Heart right ventricle (tissue), 16 donors: ENCODE results near the gene GIN1. TPM values are rescaled to one million over a fixed set of nuclear protein-coding genes. Genes with fewer than 3 reads are reported as not detected.

ENCODE experiments used
- ATAC-seq, 8 donors: fragments of 200-7000 bp; cut with Tn5 transposase; one replicate each; pipeline ENCODE4 v1.9.1; 2020; ENCODE audit warnings: mild to moderate bottlenecking in 8 of 8, moderate library complexity in 8 of 8, moderate number of reproducible peaks in 1 of 8
- DNase-seq, 2 donors: peaks; one replicate each; pipeline ENCODE4 v3.0.0-alpha.2; 2020
- H3K27ac ChIP-seq, 10 donors: fragments of 200-600 bp; sonication (generic) in 2 of 10; one replicate each; pipeline versions ENCODE4 v1.5.0 to v1.8.0; 2020 to 2022; ENCODE audit warnings: mild to moderate bottlenecking in 3 of 10
- H3K27me3 ChIP-seq, 7 donors: fragments of 200-600 bp; one replicate each; pipeline ENCODE4 v1.8.0; 2021 to 2022; ENCODE audit warnings: mild to moderate bottlenecking in 2 of 7
- H3K36me3 ChIP-seq, 9 donors: fragments of 200-600 bp; sonication (generic) in 1 of 9; one replicate each; pipeline versions ENCODE4 v1.5.0 to v1.8.0; 2020 to 2022; ENCODE audit warnings: mild to moderate bottlenecking in 2 of 9
- H3K4me1 ChIP-seq, 9 donors: fragments of 200-600 bp; sonication (generic) in 1 of 9; one replicate each; pipeline versions ENCODE4 v1.5.0 to v1.8.0; 2020 to 2022; ENCODE audit warnings: mild to moderate bottlenecking in 4 of 9
- H3K4me3 ChIP-seq, 10 donors: fragments of 200-600 bp; sonication (generic) in 2 of 10; one replicate each; pipeline versions ENCODE4 v1.5.0 to v1.8.0; 2020 to 2022; ENCODE audit warnings: mild to moderate bottlenecking in 7 of 10, moderate library complexity in 2 of 10
- H3K9me3 ChIP-seq, 11 donors: fragments of 200-600 bp in 10 of 11; sonication (generic) in 2 of 11; one replicate each; pipeline versions ENCODE4 v1.5.0 to v1.8.0; 2013 to 2022; ENCODE audit warnings: mild to moderate bottlenecking in 2 of 11, control low read depth in 1 of 11, moderate library complexity in 1 of 11
- CTCF ChIP-seq, 9 donors: fragments of 200-600 bp; sonication (generic) in 2 of 9; IDR thresholded peaks; one replicate each; pipeline versions ENCODE4 v1.5.0 to v1.8.0; 2021 to 2022; ENCODE audit warnings: antibody characterized with exemption in 9 of 9, mild to moderate bottlenecking in 5 of 9, moderate library complexity in 1 of 9
- WGBS, 2 donors: extraction: QIAGEN DNeasy Blood & Tissue Kit; methylation state at CpG; one replicate each; pipeline ENCODE4 v1.1.7; 2013; ENCODE audit warnings: inconsistent platforms in 1 of 2; 5-methylcytosine and 5-hydroxymethylcytosine counted together
- intact Hi-C, 10 donors: fragments of 100-400 bp; cut with DNase I; formaldehyde crosslinking; loops; one replicate each; pipeline versions ENCODE4 v1.11.1 to v1.14.2; 2022
- polyA plus RNA-seq, 2 donors: library from polyadenylated mRNA; stranded (reverse); fragments of 200-250 nt; gene quantifications; one replicate each; pipeline ENCODE4 v1.2.3, GENCODE V29; 2013
- total RNA-seq, 10 donors: library from RNA; stranded (reverse); fragmentation: NEBNext Ultra II Directional in 3 of 10; extraction: Animal tissue kit (Norgen Biotek cat#: 25700) in 3 of 10; gene quantifications; one replicate each; pipeline versions ENCODE4 v1.2.1 to v1.2.4, GENCODE V29; 2021 to 2023
- donor health status: Arrhythmogenic right ventricular cardiomyopathy.
- donor health status: ischemic (EF 13 %, LVEDD 7.1; RV severe dilation, severe dysfunction).
- donor health status: healthy with polysubstance abuse.
- donor health status: DM: no; HTN: yes; CAD: no.
- donor health status: DM: no; HTN: no; CAD: no.
- donor health status: ischemic (EF 25% LVEDD 6.9; RV normal size, moderate dysfunction).
- donor health status: ischemic (EF 25% LVEDD 5.7; RV mildly dilated, moderate dysfunction).
- donor health status: healthy.
- donor health status: DM: yes; HTN: yes; CAD: no.
- donor health status: Ischemic cardiomyopathy.
- donor health status: ischemic (EF 35%, LVEDD 5.7; RV mildly dilated, moderate dysfunction).
- donor health status: nonischemic (EF 11% LVEDD 7.7; RV severe dilation, severe dysfunction).
- donor health status: DM: yes; HTN: yes; CAD: no.
- donor health status: PGD.
- donor health status: ischemic (EF 29% LVEDD 5.4; RV normal size, mild dysfunction).
- donor health status: nonischemic (EF 23%, LVEDD 6.1; RV moderate dilation, normal function).

The GIN1 gene
- total and polyA plus RNA-seq, 12 donors, result 5.6 to 19.7 (median 13.4) TPM

DNA sequence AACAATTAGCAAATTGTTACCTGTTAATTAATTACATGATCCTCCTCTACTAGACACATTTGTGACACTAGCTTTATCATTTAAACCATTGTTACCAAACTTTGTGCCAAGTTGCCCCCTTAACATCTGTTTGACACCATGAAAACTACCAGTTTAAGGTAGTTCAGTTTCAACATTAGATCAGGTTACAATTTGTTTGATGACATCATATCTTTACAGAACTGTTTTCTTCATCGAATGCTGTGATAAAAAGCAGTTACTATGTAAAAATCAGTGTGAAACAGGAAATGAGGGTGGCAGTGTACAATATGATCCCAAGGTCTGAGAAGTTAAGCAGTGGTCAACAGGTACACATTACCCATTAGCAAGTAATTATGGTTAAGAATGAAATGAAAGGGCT is 17.7 kb downstream of the GIN1 start:
- no peaks in the 10 kb centered on the region for H3K27me3 ChIP-seq
- intact Hi-C loops, result no loop called here
- no peak overlapping the region for H3K4me3 ChIP-seq
- no peaks in the 10 kb centered on the region for H3K4me1 ChIP-seq
- no peak for TF ChIP-seq CTCF (IDR thresholded peaks at IDR 0.05)
- H3K27ac ChIP-seq, result no peak overlapping the region
- no peaks in the 10 kb centered on the region for H3K9me3 ChIP-seq
- ATAC-seq (no peak), DNase-seq (no peak)
- 87 to 90% methylated on average over 1 of the region's 1 CpG for WGBS, 2 donors
- peaks cover 0 to 80% (median 16%) of the 10 kb centered on the region in 9 donors for H3K36me3 ChIP-seq

DNA sequence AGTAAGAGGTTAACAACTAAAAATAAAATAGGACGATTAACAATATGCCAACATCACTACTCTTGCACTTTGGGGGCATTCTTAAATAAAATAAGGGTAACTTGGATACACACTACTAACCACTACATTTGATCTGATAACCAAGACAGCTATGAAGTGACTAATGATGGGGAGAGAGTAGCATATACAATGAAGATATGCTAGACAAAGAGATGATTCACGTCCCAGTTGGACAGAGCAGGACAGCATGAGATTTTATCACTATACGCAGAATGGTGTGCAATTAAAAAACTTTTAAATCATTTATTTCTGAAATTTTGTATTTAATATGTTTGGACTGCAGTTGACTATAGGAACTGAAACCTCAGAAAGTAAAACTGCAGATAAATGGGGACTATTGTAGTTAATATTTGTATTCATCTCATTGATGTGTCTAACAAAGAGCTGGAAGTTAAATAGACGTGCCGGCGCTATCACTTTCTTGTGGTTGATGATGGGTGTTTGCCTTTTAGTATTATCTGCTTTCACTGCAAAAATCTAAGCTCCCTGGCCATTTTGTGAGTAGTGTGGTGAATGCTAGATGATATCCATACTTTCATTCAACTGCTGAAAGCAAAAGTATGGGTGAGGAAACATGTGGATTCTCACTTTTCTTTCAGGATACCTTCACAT is 18.7 kb downstream of the GIN1 start:
- DNase-seq (no peak), ATAC-seq (no peak)
- intact Hi-C loops, result no loop called here
- no peak for TF ChIP-seq CTCF (IDR thresholded peaks at IDR 0.05)
- H3K9me3 ChIP-seq, result no peaks in the 10 kb centered on the region
- no peaks in the 10 kb centered on the region for H3K4me1 ChIP-seq
- H3K4me3 ChIP-seq, result no peak overlapping the region
- H3K27me3 ChIP-seq, result no peaks in the 10 kb centered on the region
- H3K27ac ChIP-seq, result no peak overlapping the region
- peaks cover 0 to 81% (median 16%) of the 10 kb centered on the region in 9 donors for H3K36me3 ChIP-seq
- 87% methylated on average over 6 of the region's 6 CpGs for WGBS, 2 donors

GRCh38 chr5:103098993-103099392 is 20.9 kb downstream of the GIN1 start:
- Histone ChIP-seq H3K4me1 (peaks cover 0 to 12% (median 2%) of the 10 kb centered on the region in 9 donors), H3K27me3 (no peaks in the 10 kb centered on the region), H3K27ac (no peak overlapping the region), H3K9me3 (no peaks in the 10 kb centered on the region), H3K36me3 (peaks cover 0 to 84% (median 16%) of the 10 kb centered on the region in 9 donors), H3K4me3 (no peak overlapping the region)
- 74 to 77% methylated on average over 2 of the region's 2 CpGs for WGBS, 2 donors
- no peak for ATAC-seq
- intact Hi-C loops, result no loop called here
- TF ChIP-seq CTCF (IDR thresholded peaks at IDR 0.05), result no peak
- no peak for DNase-seq

GRCh38 chr5:103094737-103095136 is 25.2 kb downstream of the GIN1 start:
- Histone ChIP-seq H3K36me3 (peaks cover 0 to 81% (median 20%) of the 10 kb centered on the region in 9 donors), H3K4me3 (no peak overlapping the region), H3K4me1 (peaks cover 0 to 13% (median 2%) of the 10 kb centered on the region in 9 donors), H3K9me3 (peaks cover 0 to 7% (median 0%) of the 10 kb centered on the region in 11 donors), H3K27ac (peak overlapping the region in 8 of 10 donors; percentile 2 to 65 (median 34)), H3K27me3 (no peaks in the 10 kb centered on the region)
- no peak for DNase-seq
- peak in 5 of 8 donors; percentile 45 to 81 (median 60) for ATAC-seq
- intact Hi-C loops, result no loop called here
- WGBS, 2 donors, result 40 to 51% methylated on average over 2 of the region's 2 CpGs
- TF ChIP-seq CTCF (IDR thresholded peaks at IDR 0.05), result no peak
